Panc1 (cell line): ENCODE data around the gene ARTN.

Experiments
- CTCF ChIP-seq: fragments of 450-650 bp; IDR thresholded peaks from 2 replicates; pipeline ENCODE4 v1.5.1; 2017; ENCODE audit warnings: mild to moderate bottlenecking
- POLR2AphosphoS5 ChIP-seq: IDR thresholded peaks from 2 replicates; pipeline ENCODE4 v1.6.1; 2012; ENCODE audit warnings: mild to moderate bottlenecking, low read depth, low read length, moderate library complexity
- REST ChIP-seq, 2 experiments: IDR thresholded peaks; 2 replicates each; pipeline ENCODE4 v1.6.1; 2011 to 2012; ENCODE audit warnings: low read depth in 2 of 2, control low read depth in 1 of 2, low read length in 1 of 2, mild to moderate bottlenecking in 1 of 2, moderate library complexity in 1 of 2; ENCODE audit not compliant: insufficient read depth in 1 of 2
- SIN3A ChIP-seq: IDR thresholded peaks from 2 replicates; pipeline ENCODE4 v1.6.1; 2012; ENCODE audit warnings: low read depth, mild to moderate bottlenecking, low read length, moderate library complexity, borderline replicate concordance; ENCODE audit not compliant: insufficient read depth
- TCF7L2 ChIP-seq: IDR thresholded peaks from 2 replicates; pipeline ENCODE4 v1.6.1; 2011; ENCODE audit warnings: mild to moderate bottlenecking, low read depth, low read length, inconsistent platforms

DNA sequence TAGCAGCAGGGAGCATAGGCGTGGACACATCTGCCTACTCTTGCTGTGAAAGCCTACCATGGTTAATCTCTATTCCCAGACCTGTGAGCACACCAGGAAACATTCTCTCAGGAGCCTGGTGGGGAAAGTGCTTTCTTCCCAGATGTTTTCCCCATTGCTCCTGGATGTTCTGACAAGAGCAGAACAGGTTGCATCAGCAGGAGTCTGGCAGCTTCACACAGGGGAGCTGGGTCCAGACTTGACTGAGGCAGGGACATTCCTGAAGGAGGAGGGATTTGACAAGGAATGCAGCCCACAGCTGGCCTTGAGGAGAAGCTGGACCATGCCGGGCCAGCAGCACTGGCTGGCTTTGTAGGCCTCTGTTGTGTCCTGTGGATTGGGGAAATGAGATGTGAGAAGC is 21.0 kb upstream of the ARTN start:
- TF ChIP-seq CTCF: no peak
- TF ChIP-seq REST (IDR thresholded peaks at IDR 0.05; ENCODE audit: insufficient read depth in 1 of 2, low read depth in 2 of 2, low read length in 1 of 2): no peak
- TF ChIP-seq POLR2AphosphoS5: no peak
- no peak for TF ChIP-seq TCF7L2
- TF ChIP-seq SIN3A: no peak
